Vagina (tissue), 2 donors: ENCODE measurements around the gene SETD1A.

Experiments used
- POLR2A ChIP-seq, 2 donors: fragments of 450-650 bp; IDR thresholded peaks; one replicate each; pipeline ENCODE4 v1.6.1; 2017; ENCODE audit warnings: antibody characterized with exemption in 2 of 2, mild to moderate bottlenecking in 2 of 2, moderate library complexity in 2 of 2
- POLR2AphosphoS5 ChIP-seq, 2 donors: sonication (generic); formaldehyde crosslinking; IDR thresholded peaks; one replicate each; pipeline ENCODE4 v1.9.0; 2017; ENCODE audit warnings: antibody characterized with exemption in 2 of 2, mild to moderate bottlenecking in 2 of 2, low read depth in 1 of 2; ENCODE audit not compliant: insufficient read depth in 1 of 2

DNA sequence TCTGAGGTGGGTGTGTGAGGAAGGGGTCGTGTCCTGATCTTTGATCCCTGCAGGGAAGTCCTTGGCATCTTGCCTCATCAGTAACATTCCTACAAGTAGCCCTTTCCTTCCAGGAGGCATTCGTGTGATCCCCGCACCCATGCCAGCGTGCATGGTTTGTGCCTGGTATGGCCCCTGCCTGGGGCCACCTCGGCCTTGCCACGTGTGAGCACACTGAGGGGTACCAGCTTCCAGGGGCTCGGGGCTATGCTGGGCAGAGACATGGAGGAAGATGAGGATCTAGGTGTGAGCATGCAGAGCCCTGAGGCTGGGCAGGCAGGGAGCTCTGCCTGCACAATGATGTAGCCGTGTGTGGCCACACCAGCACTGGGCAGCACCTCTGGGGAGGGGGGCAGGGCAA, 33.5 kb downstream of the SETD1A start:
- TF ChIP-seq POLR2AphosphoS5 (IDR thresholded peaks at IDR 0.05; ENCODE audit: insufficient read depth in 1 of 2, low read depth in 1 of 2) = no peak
- no peak for TF ChIP-seq POLR2A (IDR thresholded peaks at IDR 0.05)
